Colonic mucosa (tissue), 4 donors: Measurements from ENCODE around the gene PNPLA1. TPM values are rescaled to one million over a fixed set of nuclear protein-coding genes. Genes with fewer than 3 reads are reported as not detected.

Source experiments
- DNase-seq: peaks from one replicate; pipeline ENCODE4 v3.0.0-alpha.2; 2020
- H3K27ac ChIP-seq: fragments of 200-600 bp; one replicate; pipeline ENCODE4 v1.8.0; 2021
- H3K27me3 ChIP-seq: fragments of 200-600 bp; one replicate; pipeline ENCODE4 v1.8.0; 2021
- H3K36me3 ChIP-seq: fragments of 200-600 bp; one replicate; pipeline ENCODE4 v1.8.0; 2021
- H3K4me1 ChIP-seq: fragments of 200-600 bp; one replicate; pipeline ENCODE4 v1.8.0; 2021; ENCODE audit warnings: mild to moderate bottlenecking
- H3K4me3 ChIP-seq: fragments of 200-600 bp; one replicate; pipeline ENCODE4 v1.8.0; 2021
- H3K9ac ChIP-seq, 2 donors: one replicate each; pipeline ENCODE4 v1.7.0; 2013; ENCODE audit warnings: control low read depth in 2 of 2, low read depth in 2 of 2, low read length in 2 of 2
- H3K9me3 ChIP-seq: fragments of 200-600 bp; one replicate; pipeline ENCODE4 v1.8.0; 2021
- CTCF ChIP-seq: fragments of 200-600 bp; IDR thresholded peaks from one replicate; pipeline ENCODE4 v1.8.0; 2022; ENCODE audit warnings: antibody characterized with exemption, mild to moderate bottlenecking
- intact Hi-C: fragments of 100-400 bp; cut with DNase I; formaldehyde crosslinking; loops from one replicate; pipeline ENCODE4 v1.14.1; 2022
- total RNA-seq, 2 donors: library from RNA; stranded (reverse); fragmentation: NEBNext Ultra II Directional in 1 of 2; extraction: Animal tissue kit (Norgen Biotek cat#: 25700) in 1 of 2; gene quantifications; one replicate each; pipeline ENCODE4 v1.2.1, GENCODE V29; 2021
- donor health status: healthy.
- donor health status: DM: no; HTN: no; CAD: no.
- donor health status: DM: no; HTN: no; CAD: no.

Gene PNPLA1
- total RNA-seq, 2 donors from 2014 or later = 0.35 TPM

GRCh38 chr6:36289281-36289878, 19.5 kb downstream of the PNPLA1 start:
- intact Hi-C loops = no loop called here
- no peak overlapping the region for H3K9ac ChIP-seq
- no peak overlapping the region for H3K4me3 ChIP-seq
- H3K27ac ChIP-seq = no peak overlapping the region
- H3K9me3 ChIP-seq = no peaks in the 10 kb centered on the region
- H3K27me3 ChIP-seq = no peaks in the 10 kb centered on the region
- DNase-seq = no peak
- H3K4me1 ChIP-seq = no peaks in the 10 kb centered on the region
- H3K36me3 ChIP-seq = no peaks in the 10 kb centered on the region
- TF ChIP-seq CTCF = no peak

GRCh38 chr6:36290668-36291620, 21.1 kb downstream of the PNPLA1 start:
- no peaks in the 10 kb centered on the region for H3K9me3 ChIP-seq
- no peaks in the 10 kb centered on the region for H3K36me3 ChIP-seq
- intact Hi-C loops = no loop called here
- H3K4me1 ChIP-seq = no peaks in the 10 kb centered on the region
- no peak overlapping the region for H3K4me3 ChIP-seq
- no peak for TF ChIP-seq CTCF
- H3K27ac ChIP-seq = peak overlapping the region; percentile 27
- no peaks in the 10 kb centered on the region for H3K27me3 ChIP-seq
- DNase-seq = peak; percentile 77
- no peak overlapping the region for H3K9ac ChIP-seq

- no peak for TF ChIP-seq CTCF
- H3K36me3 ChIP-seq = no peaks in the 10 kb centered on the region
- DNase-seq = no peak
- H3K4me1 ChIP-seq = no peaks in the 10 kb centered on the region
- no peaks in the 10 kb centered on the region for H3K9me3 ChIP-seq
- no peak overlapping the region for H3K4me3 ChIP-seq
- no peaks in the 10 kb centered on the region for H3K27me3 ChIP-seq
- intact Hi-C loops = no loop called here
- no peak overlapping the region for H3K9ac ChIP-seq
- no peak overlapping the region for H3K27ac ChIP-seq
These were observed 22.3 kb downstream of the PNPLA1 start for GRCh38 chr6:36292170-36292569.

GRCh38 chr6:36296240-36296639, 26.4 kb downstream of the PNPLA1 start:
- H3K36me3 ChIP-seq = no peaks in the 10 kb centered on the region
- TF ChIP-seq CTCF = no peak
- H3K27ac ChIP-seq = no peak overlapping the region
- no peak overlapping the region for H3K4me3 ChIP-seq
- intact Hi-C loops = no loop called here
- H3K4me1 ChIP-seq = no peaks in the 10 kb centered on the region
- no peak overlapping the region for H3K9ac ChIP-seq
- no peak for DNase-seq
- no peaks in the 10 kb centered on the region for H3K27me3 ChIP-seq
- no peaks in the 10 kb centered on the region for H3K9me3 ChIP-seq

- Histone ChIP-seq H3K9me3 (no peaks in the 10 kb centered on the region), H3K4me3 (no peak overlapping the region), H3K36me3 (no peaks in the 10 kb centered on the region), H3K27ac (no peak overlapping the region), H3K27me3 (no peaks in the 10 kb centered on the region), H3K9ac (no peak overlapping the region), H3K4me1 (no peaks in the 10 kb centered on the region)
- intact Hi-C loops = no loop called here
- DNase-seq = no peak
- TF ChIP-seq CTCF = no peak
These were observed 27.2 kb downstream of the PNPLA1 start for GRCh38 chr6:36297051-36297450.
